Measurements from ENCODE around the gene GJA1.

GRCh38 chr6:121479486-121480098 is 44.1 kb downstream of the GJA1 start:
- TF ChIP-seq CTCF (conservative IDR thresholded peaks at IDR 0.05 in 1 of 2, IDR thresholded peaks at IDR 0.05 in 1 of 2; ENCODE audit: low read depth in 1 of 2, low read length in 2 of 2) (no peak), EZH2 (IDR thresholded peaks at IDR 0.05; ENCODE audit: low read length, missing control alignments) (no peak)
